Neural progenitor cell (in vitro differentiated cells): Measurements from ENCODE around the gene KRTAP3-2.

Experiments
- CTCF ChIP-seq: fragments of 200-600 bp; sonication (generic); IDR thresholded peaks from 2 replicates; pipeline ENCODE4 v1.5.1; 2017; ENCODE audit warnings: antibody characterized with exemption, mild to moderate bottlenecking
- EZH2phosphoT487 ChIP-seq: fragments of 200-600 bp; sonication (generic); IDR thresholded peaks from 2 replicates; pipeline ENCODE4 v1.6.1; 2017; ENCODE audit warnings: antibody characterized with exemption

DNA sequence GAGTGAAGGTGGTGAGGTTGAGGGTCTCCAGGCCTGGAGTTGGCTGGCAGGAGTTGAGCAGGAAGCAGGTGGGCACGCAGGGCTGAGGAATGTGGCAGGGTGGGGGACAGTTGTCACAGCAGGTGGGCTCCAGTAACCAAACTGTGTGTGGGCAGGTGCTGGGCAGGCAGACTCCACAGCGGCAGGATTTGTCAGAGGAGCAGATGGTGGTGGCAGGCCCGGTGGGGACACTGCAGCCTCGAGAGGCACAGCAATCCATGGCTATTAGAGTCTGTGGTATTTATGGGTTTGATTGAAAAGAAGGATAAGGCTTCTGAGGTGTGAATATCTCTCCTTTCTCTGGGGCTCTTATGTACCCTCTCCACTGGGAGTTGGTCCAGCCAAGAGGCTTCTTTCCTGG, 5.9 kb downstream of the KRTAP3-2 start, which contains the start of gene KRTAP3-3:
- TF ChIP-seq CTCF (no peak), EZH2phosphoT487 (no peak)
